ENCODE measurements around the gene HCRTR1.

The HCRTR1 gene

DNA sequence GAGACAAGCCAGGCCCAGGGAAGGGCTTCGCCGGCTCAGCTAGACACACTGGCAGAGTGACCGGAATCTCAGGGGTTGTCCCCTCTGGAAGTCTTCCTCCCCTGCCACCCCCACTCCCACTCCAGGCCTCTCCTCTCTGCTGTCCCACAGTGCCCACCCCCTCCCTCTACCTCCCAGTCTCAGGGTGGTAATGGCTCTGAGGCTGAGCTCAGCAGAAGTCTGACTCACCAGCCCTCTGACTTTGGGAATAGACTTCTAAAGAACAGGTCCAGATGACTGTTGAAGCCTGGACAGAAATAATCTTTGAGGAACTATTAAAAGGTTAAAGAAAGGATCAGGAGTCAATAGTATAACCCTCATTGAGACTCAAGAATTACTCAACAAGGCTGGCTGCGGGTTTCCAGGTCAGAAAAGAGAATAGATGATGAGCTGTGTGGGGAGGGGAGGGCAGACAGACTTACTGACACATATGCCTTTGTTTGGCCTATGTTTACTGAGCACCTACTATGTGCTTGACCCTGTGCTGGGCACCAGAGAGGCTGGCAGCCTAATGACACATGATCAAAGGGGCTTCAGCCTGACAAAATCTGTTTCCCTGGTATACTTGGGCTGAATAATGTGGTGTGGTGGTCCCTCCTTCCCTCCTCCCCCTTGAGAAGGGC is 8.2 kb downstream of the HCRTR1 start:
- Histone ChIP-seq H3K36me3 (ENCODE audit: insufficient read depth, low read depth, low read length) (peaks cover 28% of the 10 kb centered on the region), H3K27ac (ENCODE audit: low read length) (no peak overlapping the region), H3K27me3 (ENCODE audit: insufficient read depth, low read length) (no peaks in the 10 kb centered on the region), H3K4me3 (ENCODE audit: low read length) (no peak overlapping the region), H3K9me3 (ENCODE audit: insufficient read depth, low read depth, low read length) (no peaks in the 10 kb centered on the region), H3K4me1 (ENCODE audit: insufficient read depth, low read length) (no peaks in the 10 kb centered on the region), H3K9ac (ENCODE audit: low read depth, low read length) (no peak overlapping the region)

DNA sequence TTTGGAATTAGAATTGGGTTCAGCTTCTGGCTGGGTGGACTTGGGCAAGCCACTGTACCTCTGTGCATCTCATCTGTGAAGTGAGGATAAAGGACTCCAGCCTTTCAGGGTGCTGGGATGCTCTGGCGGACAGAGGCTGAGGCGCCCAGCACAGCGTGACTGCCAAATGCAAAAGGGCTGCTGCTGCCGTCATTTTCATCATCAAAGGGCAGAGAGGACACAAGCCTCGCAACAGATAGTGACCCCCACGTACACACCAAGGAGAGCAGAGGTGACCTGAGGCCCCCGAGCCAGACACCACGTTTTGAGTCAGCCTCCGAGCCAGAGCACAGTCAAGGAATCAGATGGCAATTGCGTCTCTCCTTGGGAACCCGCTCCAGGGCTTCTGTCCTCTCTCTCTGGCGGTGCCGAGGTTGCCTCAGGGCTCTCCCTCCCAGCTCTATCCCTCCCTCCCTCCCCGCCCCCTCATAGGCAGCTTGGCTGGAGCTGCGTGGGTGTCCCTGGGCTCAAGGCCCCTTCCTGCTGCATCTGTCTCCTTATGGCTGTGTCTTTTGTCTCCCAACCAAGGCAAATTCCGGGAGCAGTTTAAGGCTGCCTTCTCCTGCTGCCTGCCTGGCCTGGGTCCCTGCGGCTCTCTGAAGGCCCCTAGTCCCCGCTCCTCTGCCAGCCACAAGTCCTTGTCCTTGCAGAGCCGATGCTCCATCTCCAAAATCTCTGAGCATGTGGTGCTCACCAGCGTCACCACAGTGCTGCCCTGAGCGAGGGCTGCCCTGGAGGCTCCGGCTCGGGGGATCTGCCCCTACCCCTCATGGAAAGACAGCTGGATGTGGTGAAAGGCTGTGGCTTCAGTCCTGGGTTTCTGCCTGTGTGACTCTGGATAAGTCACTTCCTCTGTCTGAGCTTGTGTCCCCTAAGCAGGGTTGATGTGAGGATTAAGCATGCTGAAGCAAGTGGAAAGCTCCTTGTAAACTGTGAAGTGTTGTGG is 9.0 kb downstream of the HCRTR1 start:
- no peaks in the 10 kb centered on the region for H3K9me3 ChIP-seq (ENCODE audit: insufficient read depth, low read depth, low read length)
- peaks cover 35% of the 10 kb centered on the region for H3K36me3 ChIP-seq (ENCODE audit: insufficient read depth, low read depth, low read length)
- no peak overlapping the region for H3K9ac ChIP-seq (ENCODE audit: low read depth, low read length)
- H3K27ac ChIP-seq (ENCODE audit: low read length), result no peak overlapping the region
- no peaks in the 10 kb centered on the region for H3K4me1 ChIP-seq (ENCODE audit: insufficient read depth, low read length)
- H3K27me3 ChIP-seq (ENCODE audit: insufficient read depth, low read length), result no peaks in the 10 kb centered on the region
- no peak overlapping the region for H3K4me3 ChIP-seq (ENCODE audit: low read length)

DNA sequence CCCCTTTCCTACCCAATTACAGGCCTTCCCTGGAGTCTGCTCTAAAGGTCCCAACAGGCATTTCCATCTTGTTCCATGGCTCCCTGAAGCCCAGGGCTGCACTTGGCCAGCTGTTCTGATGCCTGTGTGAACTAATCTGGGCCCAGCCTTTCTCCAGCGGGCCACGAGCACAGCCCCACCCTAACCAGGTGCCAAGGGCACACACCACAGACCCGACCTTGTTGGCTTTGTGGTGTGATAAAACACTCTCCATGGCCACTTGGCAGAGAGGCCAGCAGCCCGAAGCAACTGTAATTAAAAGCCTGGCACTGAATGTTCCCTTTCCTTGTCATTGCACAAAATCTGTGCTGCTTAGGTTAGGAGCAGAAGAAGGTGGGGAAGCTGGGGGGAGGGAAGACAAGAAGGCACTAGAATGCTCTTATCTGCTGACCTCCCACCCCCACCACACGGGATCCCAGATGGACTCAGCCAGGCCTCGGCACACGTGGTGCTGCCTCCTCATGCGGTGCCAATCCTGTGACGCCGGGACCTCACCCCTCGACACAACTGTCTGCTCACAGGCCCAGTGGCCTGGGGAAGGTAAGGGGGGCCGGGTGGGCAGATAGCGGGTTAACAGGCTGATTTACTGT is 9.9 kb downstream of the HCRTR1 start:
- Histone ChIP-seq H3K9ac (ENCODE audit: low read depth, low read length) (no peak overlapping the region), H3K4me1 (ENCODE audit: insufficient read depth, low read length) (no peaks in the 10 kb centered on the region), H3K27me3 (ENCODE audit: insufficient read depth, low read length) (no peaks in the 10 kb centered on the region), H3K9me3 (ENCODE audit: insufficient read depth, low read depth, low read length) (no peaks in the 10 kb centered on the region), H3K36me3 (ENCODE audit: insufficient read depth, low read depth, low read length) (peaks cover 37% of the 10 kb centered on the region), H3K27ac (ENCODE audit: low read length) (no peak overlapping the region), H3K4me3 (ENCODE audit: low read length) (no peak overlapping the region)

DNA sequence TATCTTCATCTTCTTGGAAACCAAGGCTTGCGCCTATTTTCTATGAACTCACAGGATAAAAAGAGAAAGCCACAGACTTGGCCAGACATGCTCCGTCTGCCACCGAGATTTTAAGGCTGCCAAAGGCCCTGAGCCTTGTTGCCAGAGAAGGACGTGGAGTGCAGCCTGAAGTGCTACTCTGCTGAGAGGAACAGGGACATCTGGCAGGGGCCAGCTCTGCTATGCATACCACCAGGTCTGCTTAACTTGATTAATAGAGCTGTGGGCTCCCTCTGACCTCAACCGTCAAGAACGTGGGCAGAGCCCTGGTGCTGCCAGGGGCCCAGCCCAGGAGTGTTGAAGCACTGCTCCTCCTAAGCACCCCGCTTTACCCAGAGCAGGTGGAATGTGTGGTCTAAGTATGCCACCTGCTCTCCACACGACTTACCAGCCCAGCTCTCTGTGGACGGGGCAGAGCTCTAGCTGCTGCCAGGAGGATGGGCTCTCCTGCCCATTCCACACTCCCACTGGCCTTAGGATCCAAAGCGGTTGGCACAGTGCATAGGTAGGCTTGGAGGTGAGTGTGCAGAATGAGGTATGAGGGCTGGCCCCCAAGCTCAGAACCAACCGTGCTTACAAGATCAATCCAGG is 10.6 kb downstream of the HCRTR1 start:
- no peaks in the 10 kb centered on the region for H3K4me1 ChIP-seq (ENCODE audit: insufficient read depth, low read length)
- H3K36me3 ChIP-seq (ENCODE audit: insufficient read depth, low read depth, low read length), result peaks cover 43% of the 10 kb centered on the region
- no peak overlapping the region for H3K27ac ChIP-seq (ENCODE audit: low read length)
- no peaks in the 10 kb centered on the region for H3K27me3 ChIP-seq (ENCODE audit: insufficient read depth, low read length)
- H3K9ac ChIP-seq (ENCODE audit: low read depth, low read length), result no peak overlapping the region
- H3K9me3 ChIP-seq (ENCODE audit: insufficient read depth, low read depth, low read length), result no peaks in the 10 kb centered on the region
- H3K4me3 ChIP-seq (ENCODE audit: low read length), result no peak overlapping the region

DNA sequence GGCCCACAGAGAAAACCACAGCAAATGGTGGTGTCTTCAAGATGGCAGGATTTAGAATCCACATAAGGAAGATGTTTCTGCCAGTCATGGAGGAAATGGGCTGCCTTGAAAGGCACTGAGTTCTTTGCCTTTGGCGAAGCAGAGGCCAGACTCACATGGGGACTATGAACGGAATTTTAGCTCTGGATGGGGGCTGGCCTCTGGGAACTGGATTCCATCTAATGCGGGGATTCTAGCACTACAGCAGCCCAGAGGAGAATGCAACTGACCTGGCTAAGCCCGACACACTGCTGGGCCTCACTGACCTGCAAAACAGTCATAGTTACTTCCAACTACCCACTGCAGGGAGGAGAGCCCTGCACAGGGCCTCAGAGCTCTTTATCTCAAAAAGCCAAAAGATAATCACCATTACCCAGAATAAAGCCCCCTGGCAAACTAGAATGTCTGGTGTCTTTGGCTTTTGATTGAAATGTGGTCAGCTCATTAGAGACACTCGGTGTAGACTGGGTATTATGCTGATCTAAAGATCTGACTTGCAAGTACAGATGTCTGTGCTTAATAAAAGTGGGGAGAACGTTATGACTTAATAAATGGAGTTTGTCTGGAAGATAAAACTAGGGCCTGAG is 11.6 kb downstream of the HCRTR1 start:
- Histone ChIP-seq H3K4me3 (ENCODE audit: low read length) (no peak overlapping the region), H3K9me3 (ENCODE audit: insufficient read depth, low read depth, low read length) (no peaks in the 10 kb centered on the region), H3K27me3 (ENCODE audit: insufficient read depth, low read length) (no peaks in the 10 kb centered on the region), H3K27ac (ENCODE audit: low read length) (no peak overlapping the region), H3K4me1 (ENCODE audit: insufficient read depth, low read length) (no peaks in the 10 kb centered on the region), H3K36me3 (ENCODE audit: insufficient read depth, low read depth, low read length) (peaks cover 44% of the 10 kb centered on the region), H3K9ac (ENCODE audit: low read depth, low read length) (no peak overlapping the region)

DNA sequence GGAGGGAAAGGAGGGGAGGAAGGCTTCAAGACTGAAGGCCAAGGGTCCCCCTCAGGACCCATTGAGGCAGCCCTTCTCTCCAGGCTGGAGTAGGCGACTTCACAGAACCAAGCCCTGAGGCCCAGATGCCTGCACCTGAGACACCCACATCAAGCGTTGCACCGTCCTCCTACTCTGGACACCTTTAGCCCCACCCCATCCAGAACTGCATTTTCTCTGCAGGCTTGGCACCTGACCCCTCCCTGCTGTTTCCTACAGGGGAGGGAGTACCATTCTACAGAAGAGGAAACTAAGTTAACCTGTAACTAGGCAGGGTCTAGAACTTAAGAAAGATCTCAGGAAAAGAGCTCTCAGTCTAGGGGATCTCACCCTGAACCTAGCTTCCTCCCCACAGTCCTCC is 15.2 kb downstream of the HCRTR1 start:
- no peaks in the 10 kb centered on the region for H3K9me3 ChIP-seq (ENCODE audit: insufficient read depth, low read depth, low read length)
- no peak overlapping the region for H3K4me3 ChIP-seq (ENCODE audit: low read length)
- no peaks in the 10 kb centered on the region for H3K27me3 ChIP-seq (ENCODE audit: insufficient read depth, low read length)
- no peak overlapping the region for H3K9ac ChIP-seq (ENCODE audit: low read depth, low read length)
- H3K36me3 ChIP-seq (ENCODE audit: insufficient read depth, low read depth, low read length), result peaks cover 51% of the 10 kb centered on the region
- no peaks in the 10 kb centered on the region for H3K4me1 ChIP-seq (ENCODE audit: insufficient read depth, low read length)
- no peak overlapping the region for H3K27ac ChIP-seq (ENCODE audit: low read length)

DNA sequence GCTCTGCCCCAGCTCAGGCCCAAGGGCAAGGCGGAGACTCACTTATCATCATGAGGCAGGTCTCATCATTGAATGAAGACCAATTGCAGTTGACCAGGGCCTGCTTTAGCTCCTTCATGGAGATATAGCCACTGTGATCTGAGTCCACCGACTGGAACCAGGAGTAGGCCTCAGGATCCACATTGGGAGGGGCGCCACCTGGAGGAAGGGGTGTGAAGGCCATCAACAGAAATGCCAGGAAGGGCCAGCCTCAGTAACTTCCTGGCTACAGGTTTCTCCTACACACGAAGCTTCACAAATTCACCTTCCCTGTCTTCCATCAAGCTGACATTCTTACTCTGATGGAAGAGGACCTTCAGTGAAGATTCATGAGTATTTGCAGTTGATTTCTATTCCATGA is 15.6 kb downstream of the HCRTR1 start:
- Histone ChIP-seq H3K27ac (ENCODE audit: low read length) (no peak overlapping the region), H3K9ac (ENCODE audit: low read depth, low read length) (no peak overlapping the region), H3K4me1 (ENCODE audit: insufficient read depth, low read length) (no peaks in the 10 kb centered on the region), H3K4me3 (ENCODE audit: low read length) (no peak overlapping the region), H3K9me3 (ENCODE audit: insufficient read depth, low read depth, low read length) (no peaks in the 10 kb centered on the region), H3K27me3 (ENCODE audit: insufficient read depth, low read length) (no peaks in the 10 kb centered on the region), H3K36me3 (ENCODE audit: insufficient read depth, low read depth, low read length) (peaks cover 49% of the 10 kb centered on the region)

DNA sequence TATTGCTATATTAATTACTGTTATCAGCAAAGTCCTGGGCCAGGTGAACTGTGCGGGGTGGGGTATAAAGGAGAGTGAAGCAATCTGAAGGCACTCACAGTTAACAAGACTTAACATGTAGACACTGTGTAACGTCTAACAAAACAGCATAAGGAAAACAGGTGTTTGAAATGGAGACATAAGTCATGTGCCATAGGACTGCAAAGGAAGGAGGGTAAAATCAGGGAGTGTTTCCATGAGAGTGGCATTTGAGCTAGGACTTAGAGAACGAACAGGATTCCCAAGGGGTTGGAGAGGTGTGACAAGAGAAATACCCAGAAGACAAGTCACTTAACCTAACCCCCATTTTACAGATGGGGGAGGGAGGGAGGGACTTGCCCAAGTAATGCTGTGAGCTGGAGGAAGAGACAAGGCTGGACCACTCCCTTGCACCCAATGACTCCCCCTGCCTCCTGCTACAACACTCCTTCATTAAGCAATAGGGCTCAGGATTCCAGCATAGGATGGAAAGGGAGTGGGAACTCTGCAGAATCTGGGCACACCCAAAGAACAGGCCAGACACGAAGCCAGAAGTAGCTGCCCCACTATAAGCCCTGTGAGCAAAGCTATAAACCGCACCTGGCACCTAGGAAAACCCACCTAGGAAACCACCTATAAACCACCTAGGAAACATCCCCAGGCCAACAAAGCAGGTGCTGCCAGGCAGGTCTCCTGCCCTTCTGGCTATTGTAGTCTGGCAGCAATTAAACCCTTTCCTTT is 20.6 kb downstream of the HCRTR1 start:
- Histone ChIP-seq H3K9ac (ENCODE audit: low read depth, low read length) (no peak overlapping the region), H3K36me3 (ENCODE audit: insufficient read depth, low read depth, low read length) (peaks cover 7% of the 10 kb centered on the region)

DNA sequence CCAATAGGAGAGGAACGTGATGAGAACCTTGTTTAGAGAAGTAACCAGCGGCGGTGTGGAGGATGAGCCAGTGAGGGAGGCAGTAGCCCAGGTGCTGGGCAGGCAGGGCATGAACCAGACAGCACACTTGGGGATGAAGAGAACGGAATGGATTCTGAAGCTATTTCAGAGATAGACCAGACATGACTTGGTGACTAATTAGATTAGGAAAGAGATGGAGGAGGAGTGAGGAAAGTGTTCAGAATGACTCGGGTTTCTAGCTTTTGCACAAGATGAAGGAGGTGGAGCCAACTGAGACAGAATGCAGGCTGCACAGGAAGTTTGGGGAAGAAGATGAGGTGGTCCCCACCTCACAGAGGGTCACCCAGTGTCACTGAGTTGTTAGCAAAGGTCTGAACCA is 22.1 kb downstream of the HCRTR1 start:
- no peaks in the 10 kb centered on the region for H3K27me3 ChIP-seq (ENCODE audit: insufficient read depth, low read length)
- peaks cover 6% of the 10 kb centered on the region for H3K4me1 ChIP-seq (ENCODE audit: insufficient read depth, low read length)
- H3K4me3 ChIP-seq (ENCODE audit: low read length), result no peak overlapping the region
- H3K36me3 ChIP-seq (ENCODE audit: insufficient read depth, low read depth, low read length), result peaks cover 2% of the 10 kb centered on the region
- no peak overlapping the region for H3K9ac ChIP-seq (ENCODE audit: low read depth, low read length)
- no peaks in the 10 kb centered on the region for H3K9me3 ChIP-seq (ENCODE audit: insufficient read depth, low read depth, low read length)
- no peak overlapping the region for H3K27ac ChIP-seq (ENCODE audit: low read length)

More for the DNA sequence above, 20.6 kb downstream of the HCRTR1 start:
- H3K27ac ChIP-seq (ENCODE audit: low read length), result no peak overlapping the region
- no peaks in the 10 kb centered on the region for H3K27me3 ChIP-seq (ENCODE audit: insufficient read depth, low read length)
- H3K4me3 ChIP-seq (ENCODE audit: low read length), result no peak overlapping the region
- H3K4me1 ChIP-seq (ENCODE audit: insufficient read depth, low read length), result peaks cover 6% of the 10 kb centered on the region
- H3K9me3 ChIP-seq (ENCODE audit: insufficient read depth, low read depth, low read length), result no peaks in the 10 kb centered on the region

DNA sequence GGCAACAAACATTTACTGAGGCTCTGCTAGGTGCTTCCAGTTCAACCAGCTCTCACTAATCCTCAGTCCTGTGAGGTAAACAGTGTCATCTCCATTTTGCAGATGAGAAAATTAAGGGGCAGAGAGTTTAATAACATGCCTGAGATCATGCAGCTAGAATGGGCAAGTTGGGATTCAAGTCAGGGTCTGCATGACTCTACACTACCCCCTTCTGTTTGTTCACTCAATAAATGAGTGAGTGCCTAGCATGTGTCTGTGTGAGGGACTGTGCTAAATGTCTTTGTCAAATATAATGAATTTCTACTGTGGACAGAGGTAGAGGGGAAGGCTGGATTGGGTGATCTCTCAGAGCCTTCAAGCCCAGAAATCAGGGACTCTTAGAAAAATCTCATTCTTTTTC is 22.7 kb downstream of the HCRTR1 start:
- no peak overlapping the region for H3K9ac ChIP-seq (ENCODE audit: low read depth, low read length)
- no peak overlapping the region for H3K27ac ChIP-seq (ENCODE audit: low read length)
- H3K36me3 ChIP-seq (ENCODE audit: insufficient read depth, low read depth, low read length), result no peaks in the 10 kb centered on the region
- no peaks in the 10 kb centered on the region for H3K9me3 ChIP-seq (ENCODE audit: insufficient read depth, low read depth, low read length)
- H3K4me1 ChIP-seq (ENCODE audit: insufficient read depth, low read length), result peaks cover 6% of the 10 kb centered on the region
- no peaks in the 10 kb centered on the region for H3K27me3 ChIP-seq (ENCODE audit: insufficient read depth, low read length)
- H3K4me3 ChIP-seq (ENCODE audit: low read length), result no peak overlapping the region
